Neural cell (in vitro differentiated cells): ENCODE data around the gene CHKA. TPM values are rescaled to one million over a fixed set of nuclear protein-coding genes. Genes with fewer than 3 reads are reported as not detected.
"Not testable (repeated sequence)": the region's sequence is repeated elsewhere in the genome, so short reads cannot be mapped to it uniquely, and the experiment has no call there.

Experiments used
- H2AFZ ChIP-seq: fragments of 200-600, 300-800 bp; sonication (generic), shearing (Covaris generic); 2 replicates; pipeline ENCODE4 v1.6.0; 2014; ENCODE audit warnings: low read depth, mild to moderate bottlenecking, antibody characterized with exemption, low read length, moderate library complexity
- H3F3A ChIP-seq: fragments of 200-600 bp; shearing (Covaris generic); 2 replicates; pipeline ENCODE4 v1.6.1; 2016; ENCODE audit warnings: mild to moderate bottlenecking, moderate library complexity, mixed read lengths, antibody characterized with exemption, low read length; ENCODE audit not compliant: insufficient read depth, poor library complexity, severe bottlenecking
- H3K27ac ChIP-seq: fragments of 200-600, 300-800 bp; sonication (generic), shearing (Covaris generic); 2 replicates; pipeline ENCODE4 v1.5.1; 2014; ENCODE audit warnings: mild to moderate bottlenecking, low read length, moderate library complexity
- H3K27me3 ChIP-seq: fragments of 300-800, 200-600 bp; sonication (generic), shearing (Covaris generic); 2 replicates; pipeline ENCODE4 v1.6.0; 2014; ENCODE audit warnings: mild to moderate bottlenecking, low read depth, low read length, moderate library complexity; ENCODE audit not compliant: insufficient read depth
- H3K36me3 ChIP-seq: fragments of 300-800, 200-600 bp; sonication (generic), shearing (Covaris generic); 2 replicates; pipeline ENCODE4 v1.5.1; 2014; ENCODE audit warnings: mild to moderate bottlenecking, antibody characterized with exemption, low read length, moderate library complexity; ENCODE audit not compliant: insufficient read depth
- H3K4me2 ChIP-seq: fragments of 300-800, 200-600 bp; sonication (generic), shearing (Covaris generic); 2 replicates; pipeline ENCODE4 v1.6.0; 2014; ENCODE audit warnings: mild to moderate bottlenecking, low read length
- H3K4me3 ChIP-seq: fragments of 300-800, 200-600 bp; sonication (generic), shearing (Covaris generic); 2 replicates; pipeline ENCODE4 v1.5.1; 2014; ENCODE audit warnings: mild to moderate bottlenecking, low read length, moderate library complexity
- H3K79me2 ChIP-seq: fragments of 200-600 bp; shearing (Covaris generic); replicated peaks from 2 replicates; pipeline ENCODE4 v1.6.0; 2014; ENCODE audit warnings: mild to moderate bottlenecking, low read length, moderate library complexity; ENCODE audit not compliant: insufficient read depth
- H3K9ac ChIP-seq: fragments of 300-800, 200-600 bp; sonication (generic), shearing (Covaris generic); 2 replicates; pipeline ENCODE4 v1.6.1; 2016; ENCODE audit warnings: mild to moderate bottlenecking, low read length, mixed read lengths
- H3K9me2 ChIP-seq: fragments of 200-600 bp; shearing (Covaris generic); 2 replicates; pipeline ENCODE4 v1.6.1; 2016; ENCODE audit warnings: mild to moderate bottlenecking, low read length, mixed read lengths; ENCODE audit not compliant: insufficient read depth
- H3K9me3 ChIP-seq: fragments of 200-600, 300-800 bp; sonication (generic), shearing (Covaris generic); 2 replicates; pipeline ENCODE4 v1.6.1; 2016; ENCODE audit warnings: mild to moderate bottlenecking, mixed run types, low read length, moderate library complexity, mixed read lengths
- H4K20me1 ChIP-seq: fragments of 200-600 bp; shearing (Covaris generic); 2 replicates; pipeline ENCODE4 v1.6.1; 2016; ENCODE audit warnings: mild to moderate bottlenecking, mixed run types; ENCODE audit not compliant: insufficient read depth
- CTCF ChIP-seq: fragments of 450-650 bp; IDR thresholded peaks from 2 replicates; pipeline ENCODE4 v1.5.1; 2014; ENCODE audit warnings: antibody characterized with exemption, mild to moderate bottlenecking, moderate library complexity; ENCODE audit not compliant: poor library complexity, severe bottlenecking
- EP300 ChIP-seq: fragments of 450-650 bp; conservative IDR thresholded peaks from 2 replicates; pipeline ENCODE4 v1.6.1; 2014; ENCODE audit warnings: antibody characterized with exemption, mild to moderate bottlenecking, moderate library complexity; ENCODE audit not compliant: poor library complexity, severe bottlenecking
- EZH2 ChIP-seq: fragments of 200-600, 300-800 bp; shearing (Covaris generic), sonication (generic); IDR thresholded peaks from 2 replicates; pipeline ENCODE4 v1.6.1; 2014; ENCODE audit warnings: antibody characterized with exemption, low read length, borderline replicate concordance, mild to moderate bottlenecking; ENCODE audit not compliant: insufficient read depth, poor library complexity, severe bottlenecking
- MXI1 ChIP-seq: fragments of 450-650 bp; conservative IDR thresholded peaks from 2 replicates; pipeline ENCODE4 v1.6.1; 2014; ENCODE audit warnings: antibody characterized with exemption, mild to moderate bottlenecking; ENCODE audit not compliant: poor library complexity, severe bottlenecking
- POLR2AphosphoS5 ChIP-seq: IDR thresholded peaks from 2 replicates; pipeline ENCODE4 v1.6.1; 2012
- RAD21 ChIP-seq: fragments of 450-650 bp; conservative IDR thresholded peaks from 2 replicates; pipeline ENCODE4 v1.6.1; 2014; ENCODE audit warnings: antibody characterized with exemption, mild to moderate bottlenecking, moderate library complexity
- REST ChIP-seq: IDR thresholded peaks from 2 replicates; pipeline ENCODE4 v1.6.1; 2012; ENCODE audit warnings: borderline replicate concordance
- SMC3 ChIP-seq: fragments of 450-650 bp; conservative IDR thresholded peaks from 2 replicates; pipeline ENCODE4 v1.6.1; 2014; ENCODE audit warnings: antibody characterized with exemption, mild to moderate bottlenecking, moderate library complexity; ENCODE audit not compliant: poor library complexity
- TAF1 ChIP-seq: IDR thresholded peaks from 2 replicates; pipeline ENCODE4 v1.6.1; 2012; ENCODE audit warnings: low read depth
- polyA plus RNA-seq: library from polyadenylated mRNA; depleted of rRNA; stranded (reverse); fragments of >200 nt; gene quantifications from 2 replicates; pipeline ENCODE4 v1.2.3, GENCODE V29; 2014

The CHKA gene
- polyA plus RNA-seq, 1 donor from 2014 or later = 90.0 TPM

- Histone ChIP-seq H3K27me3 (no peaks in the 10 kb centered on the region), H3K36me3 (no peaks in the 10 kb centered on the region), H3K9me2 (no peaks in the 10 kb centered on the region), H3K9ac (no peak overlapping the region), H3K27ac (no peak overlapping the region), H3F3A (no peaks in the 10 kb centered on the region), H2AFZ (no peak overlapping the region), H3K79me2 (no peaks in the 10 kb centered on the region), H4K20me1 (no peaks in the 10 kb centered on the region), H3K4me2 (no peak overlapping the region), H3K9me3 (no peaks in the 10 kb centered on the region), H3K4me3 (no peak overlapping the region)
- TF ChIP-seq TAF1 = no peak
- no peak for TF ChIP-seq RAD21
- no peak for TF ChIP-seq POLR2AphosphoS5
- TF ChIP-seq CTCF = no peak
- no peak for TF ChIP-seq REST
- TF ChIP-seq SMC3 = no peak
- TF ChIP-seq MXI1 = no peak
- TF ChIP-seq EZH2 = no peak
- TF ChIP-seq EP300 = no peak
These were observed 24.2 kb downstream of the CHKA start for GRCh38 chr11:68096962-68097361.

DNA sequence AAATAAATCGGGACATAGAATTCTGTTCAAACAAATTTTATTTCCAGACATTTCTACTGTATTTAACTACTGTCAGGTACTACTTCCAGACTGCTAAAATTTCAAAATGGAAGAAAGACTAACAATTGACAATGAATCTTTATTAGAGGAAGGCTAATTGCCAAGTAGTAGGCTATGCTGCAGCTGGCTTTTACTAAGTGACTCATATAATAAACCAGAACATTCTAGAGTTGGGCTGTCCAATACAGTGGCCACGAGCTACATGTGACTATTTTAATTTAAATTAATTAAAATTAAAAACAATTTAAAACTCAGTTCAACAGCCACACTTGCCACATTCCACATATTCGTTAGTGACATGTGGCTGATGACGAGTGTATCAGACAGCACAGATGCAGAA lies 27.6 kb downstream of the CHKA start:
- no peak overlapping the region for H3K27ac ChIP-seq
- H3K27me3 ChIP-seq = no peaks in the 10 kb centered on the region
- no peaks in the 10 kb centered on the region for H3K9me2 ChIP-seq
- H3K4me2 ChIP-seq = no peak overlapping the region
- H3K36me3 ChIP-seq = no peaks in the 10 kb centered on the region
- no peaks in the 10 kb centered on the region for H4K20me1 ChIP-seq
- no peaks in the 10 kb centered on the region for H3F3A ChIP-seq
- no peak overlapping the region for H2AFZ ChIP-seq
- no peak for TF ChIP-seq CTCF
- TF ChIP-seq EZH2 = no peak
- TF ChIP-seq SMC3 = no peak
- TF ChIP-seq POLR2AphosphoS5 = no peak
- TF ChIP-seq RAD21 = no peak
- TF ChIP-seq MXI1 = no peak
- TF ChIP-seq REST = no peak
- no peak for TF ChIP-seq EP300
- no peak for TF ChIP-seq TAF1
- no peaks in the 10 kb centered on the region for H3K79me2 ChIP-seq
- H3K9ac ChIP-seq = no peak overlapping the region
- no peak overlapping the region for H3K4me3 ChIP-seq
- H3K9me3 ChIP-seq = no peaks in the 10 kb centered on the region

GRCh38 chr11:68092946-68093345 lies 28.2 kb downstream of the CHKA start:
- H3K27me3 ChIP-seq, H3K4me2 ChIP-seq, H4K20me1 ChIP-seq, H3F3A ChIP-seq, H3K9ac ChIP-seq, H3K27ac ChIP-seq, H3K9me2 ChIP-seq, H3K79me2 ChIP-seq, H2AFZ ChIP-seq, H3K4me3 ChIP-seq, H3K36me3 ChIP-seq, H3K9me3 ChIP-seq: not testable (repeated sequence)
